GM23248 (cell line): ENCODE data around the gene REG3G.

Experiments
- EZH2 ChIP-seq: fragments of 200-600 bp; sonication (generic); IDR thresholded peaks from 2 replicates; pipeline ENCODE4 v1.6.1; 2018; ENCODE audit warnings: antibody characterized with exemption, mild to moderate bottlenecking; ENCODE audit not compliant: insufficient read depth, poor library complexity, severe bottlenecking
- EZH2phosphoT487 ChIP-seq: fragments of 200-600 bp; sonication (generic); IDR thresholded peaks from 2 replicates; pipeline ENCODE4 v1.6.1; 2018; ENCODE audit warnings: antibody characterized with exemption, moderate library complexity, mild to moderate bottlenecking, low read depth; ENCODE audit not compliant: insufficient read depth

GRCh38 chr2:79039944-79040343 is 14.4 kb downstream of the REG3G start:
- TF ChIP-seq EZH2 (no peak), EZH2phosphoT487 (no peak)
